HepG2 (cell line): ENCODE measurements around the gene MCMBP. TPM values are rescaled to one million over a fixed set of nuclear protein-coding genes. Genes with fewer than 3 reads are reported as not detected.

ENCODE experiments used
- ATAC-seq: fragments of 200-7000 bp; cut with Tn5 transposase; 3 replicates; pipeline ENCODE4 v1.9.1; 2020; ENCODE audit warnings: mild to moderate bottlenecking, moderate library complexity
- BruUV-seq: library from RNA; stranded (reverse); fragments of 400-500 nt; replicated peaks from 2 replicates; lab custom pipeline; 2021; lab: Mats Ljungman, UMichigan
- CTCF ChIA-PET: fragments of 300-600 bp; formaldehyde crosslinking; extraction: SDS; loops from one replicate; lab custom pipeline; 2021; ENCODE audit warnings: low total read pairs, inconsistent platforms, low intra/inter-chr PET ratio; lab: Yijun Ruan, JAX
- POLR2A ChIA-PET: fragments of 350-600 bp; sonication (Branson Sonifier 250); formaldehyde crosslinking; loops from one replicate; lab custom pipeline; 2020; ENCODE audit warnings: antibody characterized with exemption, inconsistent platforms; lab: Yijun Ruan, JAX
- DNase-seq: peaks from one replicate; pipeline ENCODE4 v3.0.0-alpha.2; 2015; ENCODE audit warnings: low spot score
- FAIRE-seq: peaks from 3 replicates; lab custom pipeline; 2011; peaks lifted over from hg19 to GRCh38; lab: Jason Lieb, UNC
- H2AFZ ChIP-seq: one replicate; pipeline ENCODE4 v1.6.1; 2011; ENCODE audit warnings: low read length, inconsistent platforms
- H3K27ac ChIP-seq: fragments of 300-600 bp; 3 replicates; pipeline ENCODE4 v1.8.0; 2011; ENCODE audit warnings: mixed run types, mild to moderate bottlenecking, mixed read lengths, low read length, inconsistent platforms; ENCODE audit not compliant: insufficient read depth; ENCODE audit errors: extremely low read length
- H3K27me3 ChIP-seq, 2 experiments: fragments of 200-600 bp in 1 of 2; 2 replicates in 1 of 2; 3 replicates in 1 of 2; pipeline versions ENCODE4 v1.6.0 to v1.8.0; 2011; ENCODE audit warnings: low read length in 2 of 2, mild to moderate bottlenecking in 2 of 2, moderate library complexity in 2 of 2, inconsistent platforms in 1 of 2; ENCODE audit not compliant: insufficient read depth in 2 of 2, control insufficient read depth in 1 of 2
- H3K36me3 ChIP-seq, 2 experiments: fragments of 200-600 bp in 1 of 2; replicated peaks in 1 of 2; 2 replicates in 1 of 2; 3 replicates in 1 of 2; pipeline versions ENCODE4 v1.5.1 to v1.8.0; 2011; ENCODE audit warnings: low read length in 2 of 2, inconsistent platforms in 1 of 2; ENCODE audit not compliant: insufficient read depth in 2 of 2, control insufficient read depth in 1 of 2
- H3K4me1 ChIP-seq: 2 replicates; pipeline ENCODE4 v1.5.1; 2012; ENCODE audit warnings: low read length, inconsistent platforms; ENCODE audit not compliant: insufficient read depth
- H3K4me2 ChIP-seq: 2 replicates; pipeline ENCODE4 v1.6.0; 2011; ENCODE audit warnings: low read depth, low read length, inconsistent platforms
- H3K4me3 ChIP-seq, 3 experiments: fragments of 200-600 bp in 1 of 3; sonication (generic), shearing (Covaris generic) in 1 of 3; replicated peaks in 1 of 3; 2 replicates each; pipeline ENCODE4 v1.5.1; 2011 to 2016; ENCODE audit warnings: low read length in 3 of 3, inconsistent platforms in 2 of 3, low read depth in 2 of 3, mild to moderate bottlenecking in 2 of 3, control low read depth in 1 of 3, mixed read lengths in 1 of 3; ENCODE audit not compliant: insufficient read depth in 1 of 3
- H3K79me2 ChIP-seq: one replicate; pipeline ENCODE4 v1.6.1; 2011; ENCODE audit warnings: low read length, inconsistent platforms; ENCODE audit not compliant: insufficient read depth
- H3K9ac ChIP-seq: 2 replicates; pipeline ENCODE4 v1.6.0; 2011; ENCODE audit warnings: mild to moderate bottlenecking, low read depth, low read length, inconsistent platforms; ENCODE audit not compliant: insufficient read depth
- H3K9me3 ChIP-seq: 2 replicates; pipeline ENCODE4 v1.5.1; 2012; ENCODE audit warnings: mild to moderate bottlenecking, low read length
- H4K20me1 ChIP-seq: 2 replicates; pipeline ENCODE4 v1.6.0; 2011; ENCODE audit warnings: inconsistent platforms, mild to moderate bottlenecking, low read length, moderate library complexity; ENCODE audit not compliant: insufficient read depth
- CCDC6 ChIP-seq: sonication (generic); formaldehyde crosslinking; IDR thresholded peaks from 2 replicates; pipeline ENCODE4 v1.8.1; 2022; ENCODE audit warnings: mild to moderate bottlenecking, missing genetic modification reagents, moderate library complexity
- NKX3-1 ChIP-seq: sonication (generic); formaldehyde crosslinking; IDR thresholded peaks from 2 replicates; pipeline ENCODE4 v1.5.0; 2020; ENCODE audit warnings: missing genetic modification reagents
- POLR2G ChIP-seq: fragments of 200-400 bp; formaldehyde crosslinking; IDR thresholded peaks from 2 replicates; pipeline ENCODE4 v1.6.1; 2018; ENCODE audit warnings: mild to moderate bottlenecking, low read depth, low read length, moderate library complexity
- SIN3B ChIP-seq: fragments of 150-350 bp; IDR thresholded peaks from 2 replicates; pipeline ENCODE4 v1.6.1; 2014; ENCODE audit warnings: low read length
- TGIF2 ChIP-seq: IDR thresholded peaks from 2 replicates; pipeline ENCODE4 v1.6.1; 2016; ENCODE audit warnings: control low read depth, missing compliant biosample characterization
- TIGD3 ChIP-seq: sonication (generic); formaldehyde crosslinking; IDR thresholded peaks from 2 replicates; pipeline ENCODE4 v1.5.1; 2020; ENCODE audit warnings: mild to moderate bottlenecking, missing genetic modification reagents, borderline replicate concordance
- TMF1 ChIP-seq: sonication (generic); formaldehyde crosslinking; IDR thresholded peaks from 2 replicates; pipeline ENCODE4 v1.8.1; 2022; ENCODE audit warnings: low read depth, missing genetic modification reagents
- XBP1 ChIP-seq: sonication (generic); formaldehyde crosslinking; IDR thresholded peaks from 2 replicates; pipeline ENCODE4 v1.5.0; 2020; ENCODE audit warnings: missing genetic modification reagents
- ZGPAT ChIP-seq: IDR thresholded peaks from 2 replicates; pipeline ENCODE4 v1.6.1; 2016; ENCODE audit warnings: mild to moderate bottlenecking
- ZHX1 ChIP-seq: sonication (generic); formaldehyde crosslinking; IDR thresholded peaks from 2 replicates; pipeline ENCODE4 v1.8.1; 2022; ENCODE audit warnings: low read depth, mild to moderate bottlenecking, missing genetic modification reagents
- ZNF276 ChIP-seq: sonication (generic); formaldehyde crosslinking; IDR thresholded peaks from 2 replicates; pipeline ENCODE4 v1.4.0; 2020; ENCODE audit warnings: mild to moderate bottlenecking, low read depth, missing genetic modification reagents
- ZNF550 ChIP-seq: sonication (generic); formaldehyde crosslinking; IDR thresholded peaks from 2 replicates; pipeline ENCODE4 v1.4.0; 2020; ENCODE audit warnings: mild to moderate bottlenecking, missing genetic modification reagents, borderline replicate concordance
- ZNF556 ChIP-seq: sonication (generic); formaldehyde crosslinking; IDR thresholded peaks from 2 replicates; pipeline ENCODE4 v1.4.0; 2020; ENCODE audit warnings: mild to moderate bottlenecking, missing genetic modification reagents, borderline replicate concordance
- ZNF775 ChIP-seq: sonication (generic); formaldehyde crosslinking; IDR thresholded peaks from 2 replicates; pipeline ENCODE4 v1.4.0; 2020; ENCODE audit warnings: missing genetic modification reagents, mild to moderate bottlenecking, moderate library complexity, borderline replicate concordance
- WGBS: methylation state at CpG from one replicate; pipeline ENCODE4 v1.1.6; 2017; ENCODE audit warnings: low lambda C conversion rate; 5-methylcytosine and 5-hydroxymethylcytosine counted together
- in situ Hi-C: cut with HindIII; loops from 2 replicates; pipeline ENCODE4 v1.10.0; 2017; ENCODE audit warnings: low pct_unique_long_range_greater_than_20kb; ENCODE audit not compliant: extremely low pct_ligation_motif_present
- intact Hi-C: fragments of 100-400 bp; cut with micrococcal nuclease; formaldehyde crosslinking; loops from one replicate; pipeline ENCODE4 v1.10.0; 2022; ENCODE audit not compliant: unreplicated experiment
- polyA plus RNA-seq, 8 experiments: library from polyadenylated mRNA; depleted of rRNA in 3 of 8; stranded (reverse) in 7 of 8; unstranded in 1 of 8; fragments of >200 nt; fragmentation: Illumina TruSeq in 4 of 8; extraction: Trizol in 4 of 8; gene quantifications; 2 replicates each; pipeline versions ENCODE4 v1.2.1 to v1.2.3, GENCODE V29; 2011 to 2016; ENCODE audit warnings: low read depth in 4 of 8, missing spikeins in 1 of 8, mixed read lengths in 1 of 8; ENCODE audit not compliant: insufficient read depth in 1 of 8
- total RNA-seq, 5 experiments: library from RNA; depleted of rRNA; stranded (reverse); fragments of >200 nt; fragmentation: Illumina TruSeq; extraction: Trizol; gene quantifications; 2 replicates each; pipeline ENCODE4 v1.2.3, GENCODE V29; 2016; ENCODE audit warnings: low read depth in 1 of 5

MCMBP gene
- total and polyA plus RNA-seq, 2 of the 13 experiments (the other 11 are each of a cell fraction or from before 2014, with no cell fraction given): 35.7 to 62.4 TPM

- Histone ChIP-seq H3K4me3 (peak within 1 kb of the TSS; percentile 81 to 96 (median 87)), H4K20me1 (peaks cover 13% of the 10 kb centered on the region), H3K4me1 (peaks cover 66% of the 10 kb centered on the region), H3K9ac (peak within 1 kb of the TSS; percentile 83), H3K36me3 (no peaks in the 10 kb centered on the region), H3K9me3 (no peaks in the 10 kb centered on the region), H3K4me2 (peak within 1 kb of the TSS; percentile 97), H3K27ac (peak within 1 kb of the TSS; percentile 74), H2AFZ (peak within 1 kb of the TSS; percentile 83), H3K79me2 (peaks cover 43% of the 10 kb centered on the region), H3K27me3 (no peaks in the 10 kb centered on the region; a peak in 1 of 5 replicates)
- WGBS: 4% methylated on average over 43 of the region's 61 CpGs
- in situ Hi-C loops: no loop called here
- ATAC-seq (peak; percentile 93), DNase-seq (peak; percentile 93), FAIRE-seq (peak; percentile 85)
- ChIA-PET CTCF (no interaction called here), POLR2A (interaction anchor here (0.7 to 5.7 kb wide), 11 partner anchors 9 to 1137 kb away, joined by 3 to 79 read pairs (median 4); partner anchors contain the start of genes BAG3, CACUL1, INPP5F and MCMBP)
- TSS peak; percentile 91 for BruUV-seq
- intact Hi-C loops: loop anchor here (2.0 kb wide), 1 partner anchor 20 kb away; the partner anchor contains the start of gene MCMBP
- TF ChIP-seq TMF1 (CRISPR knock-in tag) (peak; percentile 62; the same call in 1 of the 2 replicates), ZGPAT (CRISPR knock-in tag) (peak; percentile 99), ZNF276 (CRISPR knock-in tag) (no peak), ZHX1 (CRISPR knock-in tag) (peak; percentile 99), ZNF550 (CRISPR knock-in tag) (0 out of 2 replicates have a peak, but pooled peaks have one; percentile 28), ZNF556 (CRISPR knock-in tag) (peak; percentile 86; the same call in 1 of the 2 replicates), XBP1 (CRISPR knock-in tag) (0 out of 2 replicates have a peak, but pooled peaks have one; percentile 9), SIN3B (no peak; the same call in 1 of the 2 replicates), POLR2G (peak; percentile 96), TIGD3 (CRISPR knock-in tag) (peak; percentile 92; the same call in 1 of the 2 replicates), CCDC6 (CRISPR knock-in tag) (peak; percentile 89; the same call in 1 of the 2 replicates), ZNF775 (CRISPR knock-in tag) (0 out of 2 replicates have a peak, but pooled peaks have one; percentile 66), TGIF2 (CRISPR knock-in tag) (peak; percentile 88; the same call in 1 of the 2 replicates), NKX3-1 (CRISPR knock-in tag) (0 out of 2 replicates have a peak, but pooled peaks have one; percentile 51)
Measured at GRCh38 chr10:119892188-119893065, 19.8 kb upstream of the MCMBP start, which contains the start of gene SEC23IP. SEC23IP (plus strand) TSS chr10:119892730; CDS start chr10:119892783, 53 bp downstream.
